PFSK-1 (cell line): Measurements from ENCODE around the gene NR3C2.

Source experiments
- FOXP2 ChIP-seq: optimal IDR thresholded peaks from 2 replicates; pipeline ENCODE3; 2011; ENCODE audit warnings: borderline replicate concordance, control low read depth, inconsistent platforms; ENCODE audit not compliant: insufficient read depth; ENCODE audit errors: extremely low read length, extremely low read depth
- POLR2AphosphoS5 ChIP-seq: IDR thresholded peaks from 2 replicates; pipeline ENCODE4 v1.6.1; 2012; ENCODE audit warnings: low read depth, mild to moderate bottlenecking, control low read depth, low read length, moderate library complexity
- SIN3A ChIP-seq: IDR thresholded peaks from 2 replicates; pipeline ENCODE4 v1.6.1; 2012; ENCODE audit warnings: mild to moderate bottlenecking, low read length, moderate library complexity, borderline replicate concordance; ENCODE audit not compliant: insufficient read depth
- TAF1 ChIP-seq: IDR thresholded peaks from 2 replicates; pipeline ENCODE4 v1.6.1; 2012; ENCODE audit warnings: low read length, control low read depth, borderline replicate concordance; ENCODE audit not compliant: insufficient read depth
- TF ChIP-seq, protein P1 (sequence below), 2 experiments: IDR thresholded peaks; 2 replicates each; pipeline versions ENCODE4 v1.6.1 to v1.8.0; 2011 to 2012; ENCODE audit warnings: low read depth in 2 of 2, low read length in 2 of 2, control low read depth in 1 of 2, inconsistent platforms in 1 of 2, mild to moderate bottlenecking in 1 of 2, moderate library complexity in 1 of 2; ENCODE audit not compliant: insufficient read depth in 1 of 2

DNA sequence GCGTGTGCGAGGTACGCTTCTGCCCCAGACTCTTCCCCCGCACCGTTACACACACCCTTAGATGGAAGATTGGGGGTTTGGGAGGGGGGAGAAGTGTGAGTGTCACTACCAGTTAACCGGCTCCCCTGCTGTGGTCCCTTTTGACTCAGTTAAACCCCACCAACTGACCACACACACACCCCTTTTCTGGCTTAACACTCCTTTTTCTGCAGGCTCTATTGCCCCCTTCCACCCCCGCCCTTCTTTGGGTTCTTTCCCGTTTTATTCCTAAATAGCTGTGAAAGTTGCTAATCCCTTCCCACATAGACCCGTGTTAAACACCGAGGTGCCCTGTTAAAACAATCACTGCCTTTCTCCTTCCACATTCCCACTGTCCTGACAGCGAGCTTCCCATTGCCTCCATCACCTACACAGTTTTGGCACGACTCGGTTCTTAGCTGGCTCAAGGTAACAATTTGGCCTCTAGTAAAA lies 3.7 kb upstream of the NR3C2 start:
- TF ChIP-seq FOXP2 = no peak
- TF ChIP-seq TAF1 = no peak
- no peak for TF ChIP-seq POLR2AphosphoS5
- TF ChIP-seq SIN3A = no peak
- TF ChIP-seq, protein P1, sequence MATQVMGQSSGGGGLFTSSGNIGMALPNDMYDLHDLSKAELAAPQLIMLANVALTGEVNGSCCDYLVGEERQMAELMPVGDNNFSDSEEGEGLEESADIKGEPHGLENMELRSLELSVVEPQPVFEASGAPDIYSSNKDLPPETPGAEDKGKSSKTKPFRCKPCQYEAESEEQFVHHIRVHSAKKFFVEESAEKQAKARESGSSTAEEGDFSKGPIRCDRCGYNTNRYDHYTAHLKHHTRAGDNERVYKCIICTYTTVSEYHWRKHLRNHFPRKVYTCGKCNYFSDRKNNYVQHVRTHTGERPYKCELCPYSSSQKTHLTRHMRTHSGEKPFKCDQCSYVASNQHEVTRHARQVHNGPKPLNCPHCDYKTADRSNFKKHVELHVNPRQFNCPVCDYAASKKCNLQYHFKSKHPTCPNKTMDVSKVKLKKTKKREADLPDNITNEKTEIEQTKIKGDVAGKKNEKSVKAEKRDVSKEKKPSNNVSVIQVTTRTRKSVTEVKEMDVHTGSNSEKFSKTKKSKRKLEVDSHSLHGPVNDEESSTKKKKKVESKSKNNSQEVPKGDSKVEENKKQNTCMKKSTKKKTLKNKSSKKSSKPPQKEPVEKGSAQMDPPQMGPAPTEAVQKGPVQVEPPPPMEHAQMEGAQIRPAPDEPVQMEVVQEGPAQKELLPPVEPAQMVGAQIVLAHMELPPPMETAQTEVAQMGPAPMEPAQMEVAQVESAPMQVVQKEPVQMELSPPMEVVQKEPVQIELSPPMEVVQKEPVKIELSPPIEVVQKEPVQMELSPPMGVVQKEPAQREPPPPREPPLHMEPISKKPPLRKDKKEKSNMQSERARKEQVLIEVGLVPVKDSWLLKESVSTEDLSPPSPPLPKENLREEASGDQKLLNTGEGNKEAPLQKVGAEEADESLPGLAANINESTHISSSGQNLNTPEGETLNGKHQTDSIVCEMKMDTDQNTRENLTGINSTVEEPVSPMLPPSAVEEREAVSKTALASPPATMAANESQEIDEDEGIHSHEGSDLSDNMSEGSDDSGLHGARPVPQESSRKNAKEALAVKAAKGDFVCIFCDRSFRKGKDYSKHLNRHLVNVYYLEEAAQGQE (IDR thresholded peaks at IDR 0.05; ENCODE audit: insufficient read depth in 1 of 2, low read depth in 2 of 2, low read length in 2 of 2) = no peak
